K562 (cell line): ENCODE results near the gene MBP.

ENCODE experiments used
- CREB1 ChIP-seq, 2 experiments: sonication (generic) in 1 of 2; formaldehyde crosslinking in 1 of 2; IDR thresholded peaks; 2 replicates each; pipeline versions ENCODE4 v1.6.1 to v1.8.0; 2012 to 2022; ENCODE audit warnings: inconsistent platforms in 1 of 2, mild to moderate bottlenecking in 1 of 2, missing genetic modification reagents in 1 of 2, moderate library complexity in 1 of 2
- EWSR1 ChIP-seq: fragments of 450-650 bp; IDR thresholded peaks from 2 replicates; pipeline ENCODE4 v1.6.1; 2018; ENCODE audit warnings: borderline replicate concordance, mild to moderate bottlenecking, low read depth, moderate library complexity; ENCODE audit not compliant: partially characterized antibody
- FOXJ3 ChIP-seq: sonication (generic); formaldehyde crosslinking; IDR thresholded peaks from 2 replicates; pipeline ENCODE4 v1.4.0; 2020; ENCODE audit warnings: mild to moderate bottlenecking, missing genetic modification reagents
- GTF2A2 ChIP-seq: IDR thresholded peaks from 2 replicates; pipeline ENCODE4 v1.6.1; 2016; ENCODE audit warnings: mild to moderate bottlenecking, missing genetic modification characterization, missing compliant biosample characterization
- KDM2B ChIP-seq: fragments of 250-450 bp; sonication (Bioruptor Pico); IDR thresholded peaks from 2 replicates; pipeline ENCODE4 v1.8.0; 2021; ENCODE audit warnings: mild to moderate bottlenecking, moderate library complexity
- RAD21 ChIP-seq, 2 experiments: fragments of 250-450 bp in 1 of 2; fragments of 450-650 bp in 1 of 2; sonication (Bioruptor Pico) in 1 of 2; formaldehyde crosslinking in 1 of 2; IDR thresholded peaks in 1 of 2; conservative IDR thresholded peaks in 1 of 2; 2 replicates each; pipeline versions ENCODE4 v1.4.0 to v1.8.0; 2020 to 2022; ENCODE audit warnings: mild to moderate bottlenecking in 2 of 2, moderate library complexity in 1 of 2
- SMAD4 ChIP-seq: fragments of 250-450 bp; sonication (Bioruptor Pico); conservative IDR thresholded peaks from 2 replicates; pipeline ENCODE4 v1.8.0; 2021; ENCODE audit warnings: inconsistent platforms, mild to moderate bottlenecking, moderate library complexity
- SMARCC2 ChIP-seq: fragments of 450-650 bp; IDR thresholded peaks from 2 replicates; pipeline ENCODE4 v1.6.1; 2017; ENCODE audit warnings: antibody characterized with exemption, moderate library complexity, mild to moderate bottlenecking, low read depth
- TF ChIP-seq, protein P1 (sequence below): fragments of 450-650 bp; formaldehyde crosslinking; IDR thresholded peaks from 2 replicates; pipeline ENCODE4 v1.4.0; 2022; ENCODE audit warnings: mild to moderate bottlenecking, moderate library complexity
- TF ChIP-seq, protein P2 (sequence below), 3 experiments: IDR thresholded peaks in 2 of 3; conservative IDR thresholded peaks in 1 of 3; 2 replicates each; pipeline ENCODE4 v1.5.1; 2011 to 2012; ENCODE audit warnings: low read length in 3 of 3, mild to moderate bottlenecking in 3 of 3, control low read depth in 2 of 3, improper control_type of control experiment in 1 of 3, inconsistent platforms in 1 of 3, low read depth in 1 of 3, mixed read lengths in 1 of 3, moderate library complexity in 1 of 3; ENCODE audit not compliant: insufficient read depth in 2 of 3
- TF ChIP-seq, protein P3 (sequence below): IDR thresholded peaks from 3 replicates; pipeline ENCODE4 v1.6.1; 2011; ENCODE audit warnings: borderline replicate concordance, mild to moderate bottlenecking, moderate library complexity; ENCODE audit not compliant: insufficient read length; ENCODE audit errors: extremely low read depth
- TF ChIP-seq, protein P4 (sequence below): fragments of 450-650 bp; formaldehyde crosslinking; IDR thresholded peaks from 2 replicates; pipeline ENCODE4 v1.4.0; 2020; ENCODE audit warnings: mild to moderate bottlenecking, moderate library complexity
- TF ChIP-seq, protein P5 (sequence below): fragments of 200-600 bp; sonication (generic); IDR thresholded peaks from one replicate; pipeline ENCODE4 v1.6.1; 2012; ENCODE audit warnings: mild to moderate bottlenecking, low read depth, low read length, inconsistent platforms
- TF ChIP-seq, protein P6 (sequence below): fragments of 250-450 bp; sonication (Bioruptor Pico); IDR thresholded peaks from 2 replicates; pipeline ENCODE4 v1.6.1; 2021; ENCODE audit warnings: mild to moderate bottlenecking

DNA sequence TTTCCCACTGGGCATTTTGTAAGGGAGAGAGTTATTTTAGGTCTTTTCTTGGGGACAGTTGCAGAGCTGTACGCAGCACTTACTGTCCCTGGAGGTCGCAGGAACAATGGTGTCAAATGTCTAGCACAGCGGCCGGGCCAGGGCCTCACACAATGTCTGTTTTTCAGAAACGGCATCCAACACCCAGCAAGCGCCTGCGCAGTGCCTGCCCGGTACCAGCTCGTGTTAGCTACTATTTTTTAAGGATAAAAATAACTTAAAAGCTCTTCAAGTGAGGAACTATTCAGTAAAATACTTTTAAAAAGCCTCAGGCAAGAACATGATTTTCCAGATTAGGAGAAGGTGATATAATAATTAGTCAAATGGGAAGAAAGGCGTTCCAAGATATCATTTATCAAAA lies 90.0 kb downstream of the MBP start:
- TF ChIP-seq GTF2A2 (no peak), SMARCC2 (no peak), FOXJ3 (CRISPR knock-in tag) (no peak), SMAD4 (CRISPR knock-in tag) (no peak), RAD21 (CRISPR knock-in tag; conservative IDR thresholded peaks at IDR 0.05 in 1 of 2, IDR thresholded peaks at IDR 0.05 in 1 of 2) (no peak), CREB1 (IDR thresholded peaks at IDR 0.05) (no peak), CREB1 (CRISPR knock-in tag; IDR thresholded peaks at IDR 0.05) (no peak), KDM2B (CRISPR knock-in tag) (no peak), EWSR1 (no peak)
- TF ChIP-seq, protein P1, sequence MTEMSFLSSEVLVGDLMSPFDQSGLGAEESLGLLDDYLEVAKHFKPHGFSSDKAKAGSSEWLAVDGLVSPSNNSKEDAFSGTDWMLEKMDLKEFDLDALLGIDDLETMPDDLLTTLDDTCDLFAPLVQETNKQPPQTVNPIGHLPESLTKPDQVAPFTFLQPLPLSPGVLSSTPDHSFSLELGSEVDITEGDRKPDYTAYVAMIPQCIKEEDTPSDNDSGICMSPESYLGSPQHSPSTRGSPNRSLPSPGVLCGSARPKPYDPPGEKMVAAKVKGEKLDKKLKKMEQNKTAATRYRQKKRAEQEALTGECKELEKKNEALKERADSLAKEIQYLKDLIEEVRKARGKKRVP = no peak
- TF ChIP-seq, protein P2, sequence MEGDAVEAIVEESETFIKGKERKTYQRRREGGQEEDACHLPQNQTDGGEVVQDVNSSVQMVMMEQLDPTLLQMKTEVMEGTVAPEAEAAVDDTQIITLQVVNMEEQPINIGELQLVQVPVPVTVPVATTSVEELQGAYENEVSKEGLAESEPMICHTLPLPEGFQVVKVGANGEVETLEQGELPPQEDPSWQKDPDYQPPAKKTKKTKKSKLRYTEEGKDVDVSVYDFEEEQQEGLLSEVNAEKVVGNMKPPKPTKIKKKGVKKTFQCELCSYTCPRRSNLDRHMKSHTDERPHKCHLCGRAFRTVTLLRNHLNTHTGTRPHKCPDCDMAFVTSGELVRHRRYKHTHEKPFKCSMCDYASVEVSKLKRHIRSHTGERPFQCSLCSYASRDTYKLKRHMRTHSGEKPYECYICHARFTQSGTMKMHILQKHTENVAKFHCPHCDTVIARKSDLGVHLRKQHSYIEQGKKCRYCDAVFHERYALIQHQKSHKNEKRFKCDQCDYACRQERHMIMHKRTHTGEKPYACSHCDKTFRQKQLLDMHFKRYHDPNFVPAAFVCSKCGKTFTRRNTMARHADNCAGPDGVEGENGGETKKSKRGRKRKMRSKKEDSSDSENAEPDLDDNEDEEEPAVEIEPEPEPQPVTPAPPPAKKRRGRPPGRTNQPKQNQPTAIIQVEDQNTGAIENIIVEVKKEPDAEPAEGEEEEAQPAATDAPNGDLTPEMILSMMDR (IDR thresholded peaks at IDR 0.05 in 2 of 3, conservative IDR thresholded peaks at IDR 0.05 in 1 of 3; ENCODE audit: insufficient read depth in 2 of 3, low read depth in 1 of 3, low read length in 3 of 3) = no peak
- TF ChIP-seq, protein P3, sequence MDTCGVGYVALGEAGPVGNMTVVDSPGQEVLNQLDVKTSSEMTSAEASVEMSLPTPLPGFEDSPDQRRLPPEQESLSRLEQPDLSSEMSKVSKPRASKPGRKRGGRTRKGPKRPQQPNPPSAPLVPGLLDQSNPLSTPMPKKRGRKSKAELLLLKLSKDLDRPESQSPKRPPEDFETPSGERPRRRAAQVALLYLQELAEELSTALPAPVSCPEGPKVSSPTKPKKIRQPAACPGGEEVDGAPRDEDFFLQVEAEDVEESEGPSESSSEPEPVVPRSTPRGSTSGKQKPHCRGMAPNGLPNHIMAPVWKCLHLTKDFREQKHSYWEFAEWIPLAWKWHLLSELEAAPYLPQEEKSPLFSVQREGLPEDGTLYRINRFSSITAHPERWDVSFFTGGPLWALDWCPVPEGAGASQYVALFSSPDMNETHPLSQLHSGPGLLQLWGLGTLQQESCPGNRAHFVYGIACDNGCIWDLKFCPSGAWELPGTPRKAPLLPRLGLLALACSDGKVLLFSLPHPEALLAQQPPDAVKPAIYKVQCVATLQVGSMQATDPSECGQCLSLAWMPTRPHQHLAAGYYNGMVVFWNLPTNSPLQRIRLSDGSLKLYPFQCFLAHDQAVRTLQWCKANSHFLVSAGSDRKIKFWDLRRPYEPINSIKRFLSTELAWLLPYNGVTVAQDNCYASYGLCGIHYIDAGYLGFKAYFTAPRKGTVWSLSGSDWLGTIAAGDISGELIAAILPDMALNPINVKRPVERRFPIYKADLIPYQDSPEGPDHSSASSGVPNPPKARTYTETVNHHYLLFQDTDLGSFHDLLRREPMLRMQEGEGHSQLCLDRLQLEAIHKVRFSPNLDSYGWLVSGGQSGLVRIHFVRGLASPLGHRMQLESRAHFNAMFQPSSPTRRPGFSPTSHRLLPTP = no peak
- TF ChIP-seq, protein P4, sequence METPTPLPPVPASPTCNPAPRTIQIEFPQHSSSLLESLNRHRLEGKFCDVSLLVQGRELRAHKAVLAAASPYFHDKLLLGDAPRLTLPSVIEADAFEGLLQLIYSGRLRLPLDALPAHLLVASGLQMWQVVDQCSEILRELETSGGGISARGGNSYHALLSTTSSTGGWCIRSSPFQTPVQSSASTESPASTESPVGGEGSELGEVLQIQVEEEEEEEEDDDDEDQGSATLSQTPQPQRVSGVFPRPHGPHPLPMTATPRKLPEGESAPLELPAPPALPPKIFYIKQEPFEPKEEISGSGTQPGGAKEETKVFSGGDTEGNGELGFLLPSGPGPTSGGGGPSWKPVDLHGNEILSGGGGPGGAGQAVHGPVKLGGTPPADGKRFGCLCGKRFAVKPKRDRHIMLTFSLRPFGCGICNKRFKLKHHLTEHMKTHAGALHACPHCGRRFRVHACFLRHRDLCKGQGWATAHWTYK (CRISPR knock-in tag) = no peak
- TF ChIP-seq, protein P5, sequence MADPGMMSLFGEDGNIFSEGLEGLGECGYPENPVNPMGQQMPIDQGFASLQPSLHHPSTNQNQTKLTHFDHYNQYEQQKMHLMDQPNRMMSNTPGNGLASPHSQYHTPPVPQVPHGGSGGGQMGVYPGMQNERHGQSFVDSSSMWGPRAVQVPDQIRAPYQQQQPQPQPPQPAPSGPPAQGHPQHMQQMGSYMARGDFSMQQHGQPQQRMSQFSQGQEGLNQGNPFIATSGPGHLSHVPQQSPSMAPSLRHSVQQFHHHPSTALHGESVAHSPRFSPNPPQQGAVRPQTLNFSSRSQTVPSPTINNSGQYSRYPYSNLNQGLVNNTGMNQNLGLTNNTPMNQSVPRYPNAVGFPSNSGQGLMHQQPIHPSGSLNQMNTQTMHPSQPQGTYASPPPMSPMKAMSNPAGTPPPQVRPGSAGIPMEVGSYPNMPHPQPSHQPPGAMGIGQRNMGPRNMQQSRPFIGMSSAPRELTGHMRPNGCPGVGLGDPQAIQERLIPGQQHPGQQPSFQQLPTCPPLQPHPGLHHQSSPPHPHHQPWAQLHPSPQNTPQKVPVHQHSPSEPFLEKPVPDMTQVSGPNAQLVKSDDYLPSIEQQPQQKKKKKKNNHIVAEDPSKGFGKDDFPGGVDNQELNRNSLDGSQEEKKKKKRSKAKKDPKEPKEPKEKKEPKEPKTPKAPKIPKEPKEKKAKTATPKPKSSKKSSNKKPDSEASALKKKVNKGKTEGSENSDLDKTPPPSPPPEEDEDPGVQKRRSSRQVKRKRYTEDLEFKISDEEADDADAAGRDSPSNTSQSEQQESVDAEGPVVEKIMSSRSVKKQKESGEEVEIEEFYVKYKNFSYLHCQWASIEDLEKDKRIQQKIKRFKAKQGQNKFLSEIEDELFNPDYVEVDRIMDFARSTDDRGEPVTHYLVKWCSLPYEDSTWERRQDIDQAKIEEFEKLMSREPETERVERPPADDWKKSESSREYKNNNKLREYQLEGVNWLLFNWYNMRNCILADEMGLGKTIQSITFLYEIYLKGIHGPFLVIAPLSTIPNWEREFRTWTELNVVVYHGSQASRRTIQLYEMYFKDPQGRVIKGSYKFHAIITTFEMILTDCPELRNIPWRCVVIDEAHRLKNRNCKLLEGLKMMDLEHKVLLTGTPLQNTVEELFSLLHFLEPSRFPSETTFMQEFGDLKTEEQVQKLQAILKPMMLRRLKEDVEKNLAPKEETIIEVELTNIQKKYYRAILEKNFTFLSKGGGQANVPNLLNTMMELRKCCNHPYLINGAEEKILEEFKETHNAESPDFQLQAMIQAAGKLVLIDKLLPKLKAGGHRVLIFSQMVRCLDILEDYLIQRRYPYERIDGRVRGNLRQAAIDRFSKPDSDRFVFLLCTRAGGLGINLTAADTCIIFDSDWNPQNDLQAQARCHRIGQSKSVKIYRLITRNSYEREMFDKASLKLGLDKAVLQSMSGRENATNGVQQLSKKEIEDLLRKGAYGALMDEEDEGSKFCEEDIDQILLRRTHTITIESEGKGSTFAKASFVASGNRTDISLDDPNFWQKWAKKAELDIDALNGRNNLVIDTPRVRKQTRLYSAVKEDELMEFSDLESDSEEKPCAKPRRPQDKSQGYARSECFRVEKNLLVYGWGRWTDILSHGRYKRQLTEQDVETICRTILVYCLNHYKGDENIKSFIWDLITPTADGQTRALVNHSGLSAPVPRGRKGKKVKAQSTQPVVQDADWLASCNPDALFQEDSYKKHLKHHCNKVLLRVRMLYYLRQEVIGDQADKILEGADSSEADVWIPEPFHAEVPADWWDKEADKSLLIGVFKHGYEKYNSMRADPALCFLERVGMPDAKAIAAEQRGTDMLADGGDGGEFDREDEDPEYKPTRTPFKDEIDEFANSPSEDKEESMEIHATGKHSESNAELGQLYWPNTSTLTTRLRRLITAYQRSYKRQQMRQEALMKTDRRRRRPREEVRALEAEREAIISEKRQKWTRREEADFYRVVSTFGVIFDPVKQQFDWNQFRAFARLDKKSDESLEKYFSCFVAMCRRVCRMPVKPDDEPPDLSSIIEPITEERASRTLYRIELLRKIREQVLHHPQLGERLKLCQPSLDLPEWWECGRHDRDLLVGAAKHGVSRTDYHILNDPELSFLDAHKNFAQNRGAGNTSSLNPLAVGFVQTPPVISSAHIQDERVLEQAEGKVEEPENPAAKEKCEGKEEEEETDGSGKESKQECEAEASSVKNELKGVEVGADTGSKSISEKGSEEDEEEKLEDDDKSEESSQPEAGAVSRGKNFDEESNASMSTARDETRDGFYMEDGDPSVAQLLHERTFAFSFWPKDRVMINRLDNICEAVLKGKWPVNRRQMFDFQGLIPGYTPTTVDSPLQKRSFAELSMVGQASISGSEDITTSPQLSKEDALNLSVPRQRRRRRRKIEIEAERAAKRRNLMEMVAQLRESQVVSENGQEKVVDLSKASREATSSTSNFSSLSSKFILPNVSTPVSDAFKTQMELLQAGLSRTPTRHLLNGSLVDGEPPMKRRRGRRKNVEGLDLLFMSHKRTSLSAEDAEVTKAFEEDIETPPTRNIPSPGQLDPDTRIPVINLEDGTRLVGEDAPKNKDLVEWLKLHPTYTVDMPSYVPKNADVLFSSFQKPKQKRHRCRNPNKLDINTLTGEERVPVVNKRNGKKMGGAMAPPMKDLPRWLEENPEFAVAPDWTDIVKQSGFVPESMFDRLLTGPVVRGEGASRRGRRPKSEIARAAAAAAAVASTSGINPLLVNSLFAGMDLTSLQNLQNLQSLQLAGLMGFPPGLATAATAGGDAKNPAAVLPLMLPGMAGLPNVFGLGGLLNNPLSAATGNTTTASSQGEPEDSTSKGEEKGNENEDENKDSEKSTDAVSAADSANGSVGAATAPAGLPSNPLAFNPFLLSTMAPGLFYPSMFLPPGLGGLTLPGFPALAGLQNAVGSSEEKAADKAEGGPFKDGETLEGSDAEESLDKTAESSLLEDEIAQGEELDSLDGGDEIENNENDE = no peak
- TF ChIP-seq, protein P6, sequence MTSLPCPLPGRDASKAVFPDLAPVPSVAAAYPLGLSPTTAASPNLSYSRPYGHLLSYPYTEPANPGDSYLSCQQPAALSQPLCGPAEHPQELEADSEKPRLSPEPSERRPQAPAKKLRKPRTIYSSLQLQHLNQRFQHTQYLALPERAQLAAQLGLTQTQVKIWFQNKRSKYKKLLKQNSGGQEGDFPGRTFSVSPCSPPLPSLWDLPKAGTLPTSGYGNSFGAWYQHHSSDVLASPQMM (CRISPR knock-in tag) = no peak
